A549 (cell line): ENCODE results near the gene MOSMO.

Experiments used
- CTCF ChIP-seq: fragments of >200 bp; sonication (Bioruptor Twin); formaldehyde crosslinking; IDR thresholded peaks from 3 replicates; pipeline ENCODE4 v1.5.1; 2016
- EP300 ChIP-seq, 2 experiments: fragments of >200 bp; sonication (Bioruptor Twin); formaldehyde crosslinking; IDR thresholded peaks; 2 replicates in 1 of 2; 3 replicates in 1 of 2; pipeline ENCODE4 v1.6.1; 2016 to 2017

- TF ChIP-seq EP300 (IDR thresholded peaks at IDR 0.05) (no peak), CTCF (no peak)
Measured at GRCh38 chr16:21984062-21984461, 23.8 kb upstream of the MOSMO start.
